GM13977 (cell line): ENCODE data around the gene MACROD2.

Experiments used
- DNase-seq: peaks from one replicate; pipeline ENCODE4 v3.0.0; 2012; ENCODE audit warnings: low spot score
- CTCF ChIP-seq: IDR thresholded peaks from 2 replicates; pipeline ENCODE4 v1.5.1; 2012; ENCODE audit warnings: mild to moderate bottlenecking, control low read depth; ENCODE audit not compliant: insufficient read depth; ENCODE audit errors: extremely low read depth, missing control alignments
- in situ Hi-C: fragments of 300-500 bp; cut with MboI; formaldehyde crosslinking; loops from one replicate; pipeline ENCODE4 v1.12.0; 2022; ENCODE audit warnings: low sequenced_read_pairs, low pct_unique_long_range_greater_than_20kb, mixed read lengths, inconsistent platforms; ENCODE audit not compliant: unreplicated experiment

MACROD2 gene

GRCh38 chr20:15069355-15069754 is 1074.0 kb downstream of the MACROD2 start:
- DNase-seq: no peak
- in situ Hi-C loops: no loop called here
- TF ChIP-seq CTCF: no peak

- in situ Hi-C loops: no loop called here
- no peak for TF ChIP-seq CTCF
- no peak for DNase-seq
These were observed 1075.9 kb downstream of the MACROD2 start for GRCh38 chr20:15071085-15071808.

GRCh38 chr20:15072316-15072715 is 1077.0 kb downstream of the MACROD2 start:
- in situ Hi-C loops: no loop called here
- TF ChIP-seq CTCF: no peak
- DNase-seq: no peak

GRCh38 chr20:15075586-15075985 is 1080.3 kb downstream of the MACROD2 start:
- DNase-seq: no peak
- TF ChIP-seq CTCF: no peak
- in situ Hi-C loops: no loop called here

GRCh38 chr20:15076785-15077184 is 1081.5 kb downstream of the MACROD2 start:
- no peak for DNase-seq
- in situ Hi-C loops: no loop called here
- no peak for TF ChIP-seq CTCF

- no peak for DNase-seq
- TF ChIP-seq CTCF: no peak
- in situ Hi-C loops: no loop called here
These were observed 1082.5 kb downstream of the MACROD2 start for GRCh38 chr20:15077733-15078250.
